CD14-positive monocyte (primary cell): ENCODE data around the gene FSTL1. TPM values are rescaled to one million over a fixed set of nuclear protein-coding genes. Genes with fewer than 3 reads are reported as not detected.

Experiments
- DNase-seq, 3 donors: peaks; one replicate each; pipeline ENCODE4 v3.0.0-alpha.2; 2011 to 2022
- H2AFZ ChIP-seq: 2 replicates; pipeline ENCODE4 v1.6.0; 2012; ENCODE audit warnings: mild to moderate bottlenecking, low read depth, low read length, inconsistent platforms; ENCODE audit not compliant: insufficient read depth, poor library complexity, severe bottlenecking
- H3K27ac ChIP-seq, 2 donors: 1 replicate in 1 of 2; 2 replicates in 1 of 2; pipeline ENCODE4 v1.5.1; 2012 to 2013; ENCODE audit warnings: low read length in 2 of 2, control low read depth in 1 of 2, inconsistent platforms in 1 of 2, low read depth in 1 of 2, mild to moderate bottlenecking in 1 of 2
- H3K27me3 ChIP-seq, 2 donors: one replicate each; pipeline versions ENCODE4 v1.6.0 to v1.6.1; 2011 to 2013; ENCODE audit warnings: low read length in 2 of 2; ENCODE audit not compliant: control insufficient read depth in 2 of 2, insufficient read depth in 2 of 2
- H3K36me3 ChIP-seq, 2 donors: replicated peaks in 1 of 2; 1 replicate in 1 of 2; 2 replicates in 1 of 2; pipeline versions ENCODE4 v1.5.1 to v1.6.1; 2012 to 2013; ENCODE audit warnings: low read length in 2 of 2, control low read depth in 1 of 2, inconsistent platforms in 1 of 2, mild to moderate bottlenecking in 1 of 2; ENCODE audit not compliant: insufficient read depth in 2 of 2, control insufficient read depth in 1 of 2
- H3K4me1 ChIP-seq, 2 donors: 1 replicate in 1 of 2; 2 replicates in 1 of 2; pipeline versions ENCODE4 v1.5.1 to v1.6.1; 2012 to 2013; ENCODE audit warnings: low read length in 2 of 2, control low read depth in 1 of 2, inconsistent platforms in 1 of 2, mild to moderate bottlenecking in 1 of 2, moderate library complexity in 1 of 2; ENCODE audit not compliant: insufficient read depth in 2 of 2, control insufficient read depth in 1 of 2
- H3K4me2 ChIP-seq: replicated peaks from 2 replicates; pipeline ENCODE3; 2012; ENCODE audit warnings: low read length, moderate library complexity, mild to moderate bottlenecking; ENCODE audit not compliant: poor library complexity, severe bottlenecking; ENCODE audit errors: extremely low read depth
- H3K4me3 ChIP-seq, 3 experiments: fragments of 200-600 bp in 1 of 3; sonication (generic) in 1 of 3; replicated peaks in 1 of 3; 1 replicate in 2 of 3; 2 replicates in 1 of 3; pipeline ENCODE4 v1.5.1; 2011 to 2013; ENCODE audit warnings: low read length in 3 of 3, mild to moderate bottlenecking in 3 of 3, control low read depth in 2 of 3, low read depth in 2 of 3, inconsistent platforms in 1 of 3, moderate library complexity in 1 of 3
- H3K79me2 ChIP-seq: 2 replicates; pipeline ENCODE4 v1.6.0; 2012; ENCODE audit warnings: mild to moderate bottlenecking, control low read depth, inconsistent platforms, low read length, moderate library complexity; ENCODE audit not compliant: insufficient read depth
- H3K9ac ChIP-seq: 2 replicates; pipeline ENCODE4 v1.6.0; 2017; ENCODE audit warnings: low read length, mild to moderate bottlenecking; ENCODE audit not compliant: insufficient read depth, poor library complexity, severe bottlenecking
- H3K9me3 ChIP-seq, 2 donors: replicated peaks in 1 of 2; 1 replicate in 1 of 2; 2 replicates in 1 of 2; pipeline versions ENCODE4 v1.5.1 to v1.6.1; 2012 to 2013; ENCODE audit warnings: low read length in 2 of 2, control low read depth in 1 of 2; ENCODE audit not compliant: control insufficient read depth in 1 of 2, insufficient read depth in 1 of 2
- H4K20me1 ChIP-seq: 2 replicates; pipeline ENCODE4 v1.6.0; 2012; ENCODE audit warnings: mild to moderate bottlenecking, low read length, control low read depth, moderate library complexity; ENCODE audit not compliant: insufficient read depth
- H3K27ac Mint-ChIP-seq, 7 donors: one replicate each; pipeline ENCODE4 v1.8.0; 2020; ENCODE audit warnings: mild to moderate bottlenecking in 7 of 7, mixed read lengths in 7 of 7, moderate library complexity in 6 of 7, inconsistent platforms in 2 of 7
- H3K27me3 Mint-ChIP-seq, 3 donors: one replicate each; pipeline ENCODE4 v1.8.0; 2021 to 2022; ENCODE audit warnings: low read depth in 3 of 3, mild to moderate bottlenecking in 3 of 3, mixed read lengths in 3 of 3, moderate library complexity in 3 of 3, inconsistent platforms in 1 of 3
- H3K36me3 Mint-ChIP-seq, 2 donors: one replicate each; pipeline ENCODE4 v1.8.0; 2020; ENCODE audit warnings: mixed read lengths in 2 of 2, inconsistent platforms in 1 of 2, mild to moderate bottlenecking in 1 of 2
- H3K4me1 Mint-ChIP-seq: one replicate; pipeline ENCODE4 v1.8.0; 2020; ENCODE audit warnings: mild to moderate bottlenecking, mixed read lengths
- H3K4me3 Mint-ChIP-seq, 2 donors: one replicate each; pipeline ENCODE4 v1.8.0; 2020; ENCODE audit warnings: mild to moderate bottlenecking in 2 of 2, mixed read lengths in 2 of 2, moderate library complexity in 1 of 2
- H3K9me3 Mint-ChIP-seq, 7 donors: one replicate each; pipeline ENCODE4 v1.8.0; 2020 to 2022; ENCODE audit warnings: mixed read lengths in 7 of 7, mild to moderate bottlenecking in 6 of 7, moderate library complexity in 6 of 7, inconsistent platforms in 2 of 7
- WGBS: methylation state at CpG from one replicate; pipeline ENCODE4 v1.1.5; 2013; ENCODE audit warnings: missing lambda C conversion rate; ENCODE audit not compliant: insufficient coverage; 5-methylcytosine and 5-hydroxymethylcytosine counted together
- intact Hi-C, 2 donors: fragments of 100-400 bp; cut with micrococcal nuclease; formaldehyde crosslinking; loops; one replicate each; pipeline versions ENCODE4 v1.15.0 to v1.15.1; 2023
- polyA plus RNA-seq, 3 donors: library from polyadenylated mRNA; depleted of rRNA in 1 of 3; unstranded in 2 of 3; stranded (reverse) in 1 of 3; fragments of 300-500 nt in 2 of 3; fragments of >200 nt in 1 of 3; fragmentation: Illumina TruSeq in 2 of 3; gene quantifications; 1 replicate in 2 of 3; 2 replicates in 1 of 3; pipeline ENCODE4 v1.2.3, GENCODE V29; 2012 to 2021
- TF ChIP-seq, protein P1 (sequence below): fragments of 200-600 bp; IDR thresholded peaks from one replicate; pipeline ENCODE4 v1.8.0; 2022; ENCODE audit warnings: antibody characterized with exemption, mild to moderate bottlenecking

The FSTL1 gene
- polyA plus RNA-seq, 3 donors, result 0.13 to 0.44 (median 0.29) TPM

GRCh38 chr3:120368172-120368571, 82.6 kb downstream of the FSTL1 start:
- Histone ChIP-seq H3K36me3 (peaks cover 0 to 7% of the 10 kb centered on the region in 2 donors), H3K9ac (no peak overlapping the region), H4K20me1 (no peaks in the 10 kb centered on the region), H3K4me1 (no peaks in the 10 kb centered on the region), H3K27ac (no peak overlapping the region), H3K79me2 (no peaks in the 10 kb centered on the region), H3K9me3 (no peaks in the 10 kb centered on the region), H3K27me3 (peaks cover 0 to 3% of the 10 kb centered on the region in 2 donors), H3K4me2 (no peak overlapping the region), H2AFZ (no peak overlapping the region), H3K4me3 (no peak overlapping the region)
- TF ChIP-seq, protein P1, sequence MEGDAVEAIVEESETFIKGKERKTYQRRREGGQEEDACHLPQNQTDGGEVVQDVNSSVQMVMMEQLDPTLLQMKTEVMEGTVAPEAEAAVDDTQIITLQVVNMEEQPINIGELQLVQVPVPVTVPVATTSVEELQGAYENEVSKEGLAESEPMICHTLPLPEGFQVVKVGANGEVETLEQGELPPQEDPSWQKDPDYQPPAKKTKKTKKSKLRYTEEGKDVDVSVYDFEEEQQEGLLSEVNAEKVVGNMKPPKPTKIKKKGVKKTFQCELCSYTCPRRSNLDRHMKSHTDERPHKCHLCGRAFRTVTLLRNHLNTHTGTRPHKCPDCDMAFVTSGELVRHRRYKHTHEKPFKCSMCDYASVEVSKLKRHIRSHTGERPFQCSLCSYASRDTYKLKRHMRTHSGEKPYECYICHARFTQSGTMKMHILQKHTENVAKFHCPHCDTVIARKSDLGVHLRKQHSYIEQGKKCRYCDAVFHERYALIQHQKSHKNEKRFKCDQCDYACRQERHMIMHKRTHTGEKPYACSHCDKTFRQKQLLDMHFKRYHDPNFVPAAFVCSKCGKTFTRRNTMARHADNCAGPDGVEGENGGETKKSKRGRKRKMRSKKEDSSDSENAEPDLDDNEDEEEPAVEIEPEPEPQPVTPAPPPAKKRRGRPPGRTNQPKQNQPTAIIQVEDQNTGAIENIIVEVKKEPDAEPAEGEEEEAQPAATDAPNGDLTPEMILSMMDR, result no peak
- H3K4me1 Mint-ChIP-seq, result no peaks in the 10 kb centered on the region
- H3K9me3 Mint-ChIP-seq, result peaks cover 0 to 2% (median 0%) of the 10 kb centered on the region in 7 donors
- intact Hi-C loops, result no loop called here
- 100% methylated on average over 2 of the region's 3 CpGs for WGBS
- H3K4me3 Mint-ChIP-seq, result no peak overlapping the region
- no peaks in the 10 kb centered on the region for H3K36me3 Mint-ChIP-seq
- H3K27me3 Mint-ChIP-seq, result peaks cover 6 to 11% (median 8%) of the 10 kb centered on the region in 3 donors
- no peak overlapping the region for H3K27ac Mint-ChIP-seq
- no peak for DNase-seq

- Histone ChIP-seq H3K4me1 (no peaks in the 10 kb centered on the region), H4K20me1 (no peaks in the 10 kb centered on the region), H3K9me3 (no peaks in the 10 kb centered on the region), H3K27me3 (peaks cover 0 to 3% of the 10 kb centered on the region in 2 donors), H3K36me3 (peaks cover 0 to 7% of the 10 kb centered on the region in 2 donors), H3K4me3 (no peak overlapping the region), H3K79me2 (no peaks in the 10 kb centered on the region), H3K4me2 (no peak overlapping the region), H2AFZ (no peak overlapping the region), H3K9ac (no peak overlapping the region), H3K27ac (no peak overlapping the region)
- no peak overlapping the region for H3K27ac Mint-ChIP-seq
- no peaks in the 10 kb centered on the region for H3K4me1 Mint-ChIP-seq
- no peak overlapping the region for H3K4me3 Mint-ChIP-seq
- TF ChIP-seq, protein P1, result no peak
- intact Hi-C loops, result no loop called here
- H3K36me3 Mint-ChIP-seq, result no peaks in the 10 kb centered on the region
- no peak for DNase-seq
- H3K27me3 Mint-ChIP-seq, result peaks cover 4 to 9% (median 6%) of the 10 kb centered on the region in 3 donors
- WGBS, result no CpG with 5 or more reads among the region's 1 CpG
- H3K9me3 Mint-ChIP-seq, result no peaks in the 10 kb centered on the region
Observed at GRCh38 chr3:120364821-120365220, 86.0 kb downstream of the FSTL1 start.
